ENCODE data around the gene HNRNPH3. TPM values are rescaled to one million over a fixed set of nuclear protein-coding genes. Genes with fewer than 3 reads are reported as not detected.

HNRNPH3 gene
- total RNA-seq, 2 experiments from 2014 or later, result 170 to 171 TPM

DNA sequence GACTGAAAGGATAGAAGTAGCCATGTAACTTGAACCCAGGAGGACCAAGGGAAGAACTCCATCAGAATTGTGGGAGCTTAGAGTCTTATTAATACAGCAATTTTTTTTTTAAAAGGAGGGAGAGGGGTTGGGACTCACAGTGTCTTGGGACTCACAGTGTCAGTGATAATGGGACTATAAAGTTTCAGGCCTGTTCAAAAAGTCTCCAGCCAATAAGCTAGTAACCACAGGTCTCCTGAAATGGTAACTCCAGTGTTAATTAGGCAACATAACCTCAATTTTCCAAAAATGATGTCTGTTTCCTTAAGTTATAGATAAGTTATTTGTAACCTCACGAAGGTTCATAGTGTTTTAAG, 2.4 kb upstream of the HNRNPH3 start:
- CTCF ChIA-PET, result no interaction called here

DNA sequence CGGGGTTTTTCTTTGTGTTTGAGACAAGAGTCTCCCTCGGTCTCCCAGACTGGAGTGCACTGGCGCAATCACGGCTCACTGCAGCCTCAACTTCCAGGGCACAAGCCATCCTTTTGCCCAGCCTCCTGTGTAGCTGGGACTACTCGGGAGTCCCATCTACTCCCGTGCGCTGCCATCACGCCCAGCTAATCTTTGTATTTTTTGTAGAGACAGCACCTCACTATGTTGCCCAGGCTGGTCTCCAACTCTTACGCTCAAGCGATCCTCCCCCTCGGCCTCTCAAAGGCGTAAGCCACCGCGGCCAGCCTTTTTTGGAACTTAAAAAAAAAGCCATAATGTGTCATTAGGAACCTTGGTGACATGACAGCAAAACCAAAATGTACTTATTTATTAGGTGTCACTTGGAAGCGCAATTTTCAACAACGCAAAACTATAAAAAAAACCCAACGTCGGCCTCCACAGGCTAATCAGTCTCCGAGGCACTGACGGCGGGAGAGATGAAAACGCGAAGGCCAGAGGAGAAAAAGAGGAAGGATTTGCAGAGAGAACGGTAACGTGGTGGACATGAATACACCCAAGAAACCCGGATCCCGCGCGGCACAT, 911 bp upstream of the HNRNPH3 start:
- ChIA-PET CTCF (interaction anchor here (0.6 kb wide), 1 partner anchor 111 kb away, joined by 3 read pairs; no protein-coding TSS in a partner anchor), POLR2A (interaction anchor here (0.5 to 1.2 kb wide), 3 partner anchors 76 to 565 kb away, joined by 3 to 7 read pairs (median 4); partner anchors contain the start of gene RUFY2)

More for the DNA sequence above, 2.4 kb upstream of the HNRNPH3 start:
- POLR2A ChIA-PET, result interaction anchor here (0.6 kb wide), 1 partner anchor 254 kb away, joined by 3 read pairs; no protein-coding TSS in a partner anchor

DNA sequence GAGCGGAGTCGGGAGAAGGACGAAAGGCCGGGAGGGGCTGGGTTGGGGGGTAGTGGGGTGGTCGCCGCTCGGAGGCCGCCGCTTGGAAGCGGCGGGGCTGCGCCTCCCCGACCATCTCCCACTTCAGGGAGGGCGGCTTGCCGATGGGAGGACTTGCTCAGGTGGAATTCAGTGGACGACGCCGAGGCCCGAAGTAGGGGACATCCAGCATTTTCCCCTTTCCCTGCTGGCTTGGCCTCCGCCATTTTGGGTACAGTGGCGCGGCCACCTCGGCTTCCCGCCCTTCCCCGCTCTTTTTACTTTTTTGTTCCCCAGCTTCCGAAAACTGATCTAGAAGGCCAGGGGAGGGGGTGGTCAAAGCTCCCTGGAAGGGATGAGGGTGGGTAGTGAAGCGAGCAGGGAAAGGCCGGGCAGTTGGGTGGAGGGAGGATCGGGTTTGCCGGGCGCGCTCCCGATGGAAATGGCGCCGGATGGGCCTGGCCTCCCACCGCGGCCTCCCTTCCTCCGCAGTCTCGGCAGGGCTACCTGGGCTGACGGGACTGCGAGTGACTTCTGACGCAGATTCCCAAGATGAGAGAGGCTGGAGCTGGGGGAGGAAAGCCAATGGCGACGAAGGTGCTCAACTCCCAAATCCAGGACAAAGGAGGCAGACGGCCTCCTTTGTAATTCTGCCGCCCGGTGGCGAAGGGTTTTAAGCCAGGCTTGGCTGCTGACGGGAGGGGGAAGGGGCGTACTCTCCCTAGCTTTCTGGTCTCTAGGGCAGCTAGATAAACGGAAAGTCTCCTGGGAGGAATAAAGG, 594 bp downstream of the HNRNPH3 start, which contains the start of gene PBLD:
PBLD (minus strand) TSS at position 670 of the 799 bp plus-strand sequence. CDS start 26,084 bp downstream, outside the sequence.
- ChIA-PET POLR2A (interaction anchor here (0.5 to 1.4 kb wide), 6 partner anchors 16 to 516 kb away, joined by 3 to 8 read pairs (median 7); partner anchors contain the start of gene HERC4), CTCF (interaction anchor here (1.1 kb wide), 2 partner anchors 17 to 26 kb away, joined by 3 to 4 read pairs; no protein-coding TSS in a partner anchor)

DNA sequence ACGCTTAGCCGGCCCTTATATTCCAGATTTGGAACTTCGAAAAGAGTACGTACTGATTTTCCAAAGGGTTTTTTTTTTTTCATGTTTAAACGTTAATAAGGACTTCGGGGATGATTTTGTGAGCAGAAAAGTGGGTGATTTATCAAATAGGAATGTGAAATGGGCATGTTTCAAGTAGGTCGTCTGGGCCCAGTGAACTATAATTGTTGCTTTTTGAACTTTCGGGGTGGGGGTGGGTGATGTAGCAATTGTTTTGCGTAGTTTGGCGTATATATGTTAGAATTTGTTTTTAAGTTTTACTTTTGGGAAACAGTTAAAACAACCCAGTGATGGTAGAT, 1.2 kb downstream of the HNRNPH3 start:
- POLR2A ChIA-PET, result interaction anchor here (0.7 to 1.4 kb wide), 2 partner anchors 16 to 500 kb away, joined by 3 to 8 read pairs; no protein-coding TSS in a partner anchor
- CTCF ChIA-PET, result interaction anchor here (1.1 kb wide), 2 partner anchors 16 to 25 kb away, joined by 3 to 4 read pairs; no protein-coding TSS in a partner anchor

DNA sequence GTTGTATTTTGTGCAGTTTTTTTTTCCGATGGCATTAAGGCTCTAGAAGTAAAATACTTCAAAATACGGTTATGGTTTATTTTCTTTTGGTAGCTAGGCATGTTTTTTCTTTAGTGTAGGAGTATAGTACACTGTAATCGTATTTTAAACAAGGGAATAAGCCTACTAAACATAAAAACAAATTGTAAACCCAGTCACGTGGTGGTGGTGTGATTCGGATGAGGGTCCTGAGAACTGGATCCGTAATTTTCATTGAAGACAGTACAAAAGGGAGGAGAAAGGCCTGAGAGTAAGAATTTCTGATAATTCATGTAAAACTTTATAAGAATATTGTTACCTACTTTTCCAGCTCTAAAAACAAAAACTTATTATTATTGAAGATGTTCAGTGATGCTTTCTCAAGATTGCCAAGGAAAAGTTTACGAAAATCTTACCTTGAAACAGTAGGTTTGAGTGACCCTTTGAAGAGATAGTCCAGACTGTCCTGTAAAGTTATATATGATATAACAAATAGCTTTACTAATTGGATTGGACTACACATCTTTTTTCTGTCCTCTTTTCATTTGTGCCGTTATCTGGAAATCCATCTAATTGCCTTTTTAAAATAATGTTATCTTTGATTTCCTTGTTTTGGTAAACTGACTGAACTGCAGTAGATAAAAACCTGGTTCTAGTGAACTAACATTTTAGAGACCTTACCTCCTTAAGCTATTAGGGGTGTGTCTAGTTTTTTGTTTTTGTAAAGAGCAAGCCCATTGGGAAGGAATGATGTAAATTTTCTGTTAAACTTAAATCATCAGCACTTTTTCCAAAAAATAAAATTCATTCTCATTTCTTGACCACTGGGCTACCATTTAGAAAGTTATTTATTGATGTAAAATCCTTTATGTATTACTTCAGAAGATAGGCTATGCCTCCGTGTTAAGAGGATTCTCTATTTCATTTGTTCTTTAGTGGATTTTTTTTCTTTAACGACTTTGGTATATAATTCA, 1.9 kb downstream of the HNRNPH3 start:
- POLR2A ChIA-PET, result no interaction called here

DNA sequence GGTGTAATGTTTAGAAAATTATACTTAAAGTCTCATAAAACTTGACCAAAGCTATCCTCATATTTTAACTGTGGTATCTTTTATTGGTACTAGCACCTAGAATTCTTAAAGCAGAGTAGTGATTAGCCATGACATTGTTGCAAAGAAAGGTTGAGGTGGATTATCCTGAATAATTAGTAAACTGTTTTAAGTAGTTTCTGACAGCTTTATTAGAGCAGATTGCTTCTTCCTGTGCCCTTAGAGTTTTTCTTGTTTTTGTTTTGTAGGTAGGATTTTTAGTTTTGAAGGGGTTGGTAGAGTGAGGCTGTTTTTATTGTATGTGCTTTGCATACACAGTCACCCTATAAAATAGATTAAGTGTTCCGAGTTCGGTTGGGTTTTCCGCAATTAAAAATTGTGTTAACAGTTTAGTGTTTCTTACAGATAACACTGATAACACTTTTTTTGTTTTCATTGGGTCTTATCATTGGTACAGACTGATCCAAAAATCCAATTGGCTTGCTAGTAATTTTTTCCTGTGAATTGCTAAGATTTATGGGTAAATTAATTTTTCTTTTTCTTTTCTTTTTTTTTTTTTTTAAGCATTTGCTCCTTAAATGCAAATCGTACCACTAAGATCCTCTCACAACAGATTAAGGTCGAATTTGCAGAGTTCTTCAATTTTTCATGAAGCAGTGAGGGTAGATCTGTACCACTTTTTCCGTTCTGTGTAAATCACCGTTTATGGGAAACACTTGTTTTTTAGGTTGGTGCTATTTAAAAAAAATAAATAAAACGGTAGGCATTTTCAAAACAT, 3.0 kb downstream of the HNRNPH3 start:
- ChIA-PET POLR2A (no interaction called here), CTCF (no interaction called here)

More for the DNA sequence above, 1.9 kb downstream of the HNRNPH3 start:
- CTCF ChIA-PET, result interaction anchor here (1.1 kb wide), 2 partner anchors 15 to 25 kb away, joined by 3 to 4 read pairs; no protein-coding TSS in a partner anchor

DNA sequence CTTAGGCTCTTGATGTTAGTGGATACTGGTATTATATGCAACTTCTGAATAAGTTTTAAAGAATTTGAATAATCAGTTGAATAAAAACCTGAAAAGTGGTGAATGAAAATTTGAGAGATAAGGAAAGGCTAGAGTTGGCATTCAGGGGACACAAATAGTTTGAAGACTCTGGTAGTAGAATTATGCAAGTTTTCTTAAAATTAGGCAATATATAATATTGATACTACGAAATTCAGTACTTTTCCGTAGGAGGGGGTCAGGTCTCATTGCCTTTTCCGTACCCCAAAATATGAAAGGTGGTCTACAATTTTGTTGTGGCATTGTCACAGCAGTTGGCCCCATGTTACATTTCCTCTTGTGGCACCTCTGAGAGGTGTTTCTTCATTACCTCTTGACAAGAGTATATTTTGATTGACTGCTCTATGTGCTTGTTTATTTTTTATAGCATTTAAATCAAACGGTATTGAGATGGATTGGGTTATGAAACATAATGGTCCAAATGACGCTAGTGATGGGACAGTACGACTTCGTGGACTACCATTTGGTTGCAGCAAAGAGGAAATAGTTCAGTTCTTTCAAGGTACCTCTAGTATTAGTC, 5.0 kb downstream of the HNRNPH3 start:
- CTCF ChIA-PET, result no interaction called here
- POLR2A ChIA-PET, result no interaction called here

DNA sequence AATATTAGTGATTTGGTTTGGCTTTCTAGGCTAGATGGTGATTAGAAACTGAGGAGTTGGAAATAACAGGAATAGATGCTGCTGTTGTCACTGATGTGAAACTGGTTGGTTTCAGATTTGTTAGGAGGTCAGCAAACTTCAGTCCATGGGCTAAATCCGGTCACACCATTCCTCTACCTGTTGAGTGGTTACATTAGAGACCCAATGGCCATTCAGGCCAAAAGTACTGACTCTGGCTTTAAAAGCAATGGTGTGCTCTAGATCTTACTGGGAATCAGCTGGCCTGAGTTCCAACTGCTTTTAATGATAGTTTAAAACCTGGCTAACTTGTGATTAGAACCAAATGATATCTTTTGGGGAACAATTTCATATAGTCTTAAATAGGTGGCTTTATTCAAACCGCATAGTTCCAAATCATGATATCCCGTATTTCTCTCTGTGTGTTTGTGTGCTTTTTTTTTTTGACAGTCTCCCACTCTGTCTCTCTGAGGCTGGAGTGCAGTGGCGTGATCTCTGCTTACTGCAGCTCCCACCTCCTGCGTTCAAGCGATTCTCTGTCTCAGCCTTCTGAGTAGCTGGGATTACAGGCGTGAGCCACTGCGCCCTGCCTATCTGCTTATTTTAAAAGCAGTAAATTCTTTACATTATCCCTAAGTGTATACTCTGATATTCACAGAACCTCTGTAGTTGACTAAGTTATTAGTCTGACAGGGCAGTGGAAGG, 8.7 kb downstream of the HNRNPH3 start:
- ChIA-PET POLR2A (interaction anchor here (0.7 kb wide), 1 partner anchor 11 kb away, joined by 3 read pairs; no protein-coding TSS in a partner anchor), CTCF (interaction anchor here (2.3 kb wide), 1 partner anchor 8 kb away, joined by 4 read pairs; no protein-coding TSS in a partner anchor)

DNA sequence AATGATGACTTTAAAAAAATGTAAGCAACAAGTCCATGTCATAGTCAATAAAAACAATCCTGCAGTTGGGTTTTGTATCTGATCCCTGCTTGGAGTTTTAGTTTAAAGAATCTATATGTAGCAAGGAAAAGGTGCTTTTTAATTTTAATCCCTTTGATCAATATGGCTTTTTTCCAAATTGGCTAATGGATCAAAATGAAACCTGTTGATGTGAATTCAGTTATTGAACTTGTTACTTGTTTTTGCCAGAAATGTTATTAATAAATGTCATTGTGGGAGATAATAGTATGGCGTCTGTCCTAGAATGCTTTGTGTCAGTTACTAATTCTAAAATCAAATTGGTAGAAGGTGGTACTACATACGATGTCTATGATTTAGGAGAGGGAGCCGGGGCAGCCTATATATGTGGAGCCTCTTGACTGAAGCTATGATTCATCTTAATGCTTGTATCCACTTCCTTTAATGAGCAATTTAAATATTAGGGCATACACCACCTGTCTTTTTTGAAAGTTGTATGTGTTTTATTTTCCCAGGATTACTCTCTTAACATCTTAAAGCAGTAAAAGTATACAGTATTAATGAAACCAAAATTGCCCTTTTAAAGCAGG, 11.1 kb downstream of the HNRNPH3 start:
- CTCF ChIA-PET, result no interaction called here
- POLR2A ChIA-PET, result interaction anchor here (0.6 kb wide), 1 partner anchor 10 kb away, joined by 3 read pairs; no protein-coding TSS in a partner anchor

DNA sequence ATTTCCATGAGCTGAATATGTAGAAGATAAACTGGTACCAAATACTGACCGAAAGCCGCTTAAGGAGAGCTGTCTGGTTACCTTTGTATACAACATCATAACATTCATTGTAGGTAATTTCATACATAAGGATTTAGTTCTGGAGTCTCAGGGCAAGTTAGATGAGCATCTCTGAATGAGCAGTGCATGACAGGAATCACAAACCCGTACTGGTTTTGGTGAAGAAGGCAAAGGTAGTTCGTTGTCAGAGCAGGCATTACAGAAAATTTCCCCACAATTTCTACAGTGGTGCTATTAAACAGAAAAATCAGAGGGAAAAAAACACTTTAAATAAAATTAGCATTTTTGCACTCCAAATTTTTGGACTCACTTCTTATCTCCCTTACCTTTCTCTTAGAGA, 13.8 kb downstream of the HNRNPH3 start:
- CTCF ChIA-PET, result no interaction called here
- POLR2A ChIA-PET, result interaction anchor here (0.5 kb wide), 1 partner anchor 97 kb away, joined by 3 read pairs; no protein-coding TSS in a partner anchor

DNA sequence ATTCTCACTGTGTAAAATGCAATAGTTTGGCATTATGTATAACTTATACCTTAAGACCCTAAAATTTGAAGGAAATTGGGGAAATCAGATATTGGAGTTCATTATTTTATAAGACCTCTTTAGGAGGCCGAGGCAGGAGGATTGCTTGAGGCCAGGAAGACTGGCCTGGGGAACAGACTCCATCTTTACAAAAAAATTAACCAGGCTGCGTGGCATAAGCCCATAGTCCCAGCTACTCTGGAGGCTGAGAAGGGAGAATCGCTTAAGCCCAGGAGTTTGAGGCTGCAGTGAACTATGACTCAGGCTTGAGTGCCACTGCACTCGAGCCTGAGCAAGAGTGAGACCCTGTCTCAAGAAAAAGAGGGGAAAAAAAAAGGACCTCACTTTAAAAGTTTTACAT, 14.9 kb downstream of the HNRNPH3 start:
- ChIA-PET CTCF (interaction anchor here (1.7 kb wide), 1 partner anchor 57 kb away, joined by 3 read pairs; no protein-coding TSS in a partner anchor), POLR2A (interaction anchor here (0.6 to 0.7 kb wide), 2 partner anchors 116 to 133 kb away, joined by 3 to 6 read pairs; no protein-coding TSS in a partner anchor)

DNA sequence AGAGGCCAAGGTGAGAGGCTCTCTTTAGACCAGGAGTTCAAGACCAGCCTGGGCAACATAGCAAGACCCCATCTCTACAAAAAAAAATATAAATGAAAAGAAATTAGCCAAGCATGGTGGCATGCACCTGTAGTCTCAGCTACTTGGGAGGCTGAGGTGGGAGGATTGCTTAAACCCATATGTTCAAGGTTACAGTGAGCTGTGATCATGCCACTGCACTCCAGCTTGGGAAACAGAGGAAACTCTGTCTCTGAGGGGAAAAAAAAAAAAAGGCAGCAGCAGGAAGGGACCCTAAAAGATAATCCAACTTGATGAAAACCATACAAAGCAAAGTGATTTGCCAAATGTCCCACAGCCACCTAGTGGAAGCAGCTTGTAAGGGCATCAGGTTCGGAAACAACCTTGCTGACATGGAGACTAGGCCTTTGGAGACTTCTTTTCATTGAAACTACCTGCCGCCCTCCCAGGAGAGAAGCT, 16.4 kb downstream of the HNRNPH3 start:
- POLR2A ChIA-PET, result interaction anchor here (1.7 kb wide), 1 partner anchor 16 kb away, joined by 8 read pairs; the partner anchor contains the start of genes HNRNPH3 and PBLD
- CTCF ChIA-PET, result interaction anchor here (0.6 to 2.1 kb wide), 15 partner anchors 9 to 538 kb away, joined by 3 to 8 read pairs (median 3); partner anchors contain the start of genes ATOH7, PBLD and RUFY2

DNA sequence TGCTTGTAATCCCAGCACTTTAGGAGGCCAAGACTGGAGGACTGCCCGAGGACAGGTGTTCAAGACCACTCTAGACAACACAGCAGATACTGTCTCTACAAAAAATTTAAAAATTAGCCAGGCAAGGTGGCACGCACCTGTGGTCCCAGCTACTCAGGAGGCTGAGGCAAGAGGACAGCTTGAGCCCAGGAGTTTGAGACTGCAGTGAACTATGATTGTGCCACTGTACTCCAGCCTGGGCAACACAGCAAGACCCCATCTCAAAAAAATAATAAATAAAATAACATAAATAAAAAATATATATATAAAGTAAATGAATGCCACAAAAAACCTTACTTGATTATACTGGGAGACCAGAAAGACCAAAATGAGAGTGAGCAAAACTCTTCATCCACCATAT, 21.7 kb downstream of the HNRNPH3 start:
- ChIA-PET POLR2A (interaction anchor here (0.7 kb wide), 1 partner anchor 11 kb away, joined by 3 read pairs; no protein-coding TSS in a partner anchor), CTCF (no interaction called here)

DNA sequence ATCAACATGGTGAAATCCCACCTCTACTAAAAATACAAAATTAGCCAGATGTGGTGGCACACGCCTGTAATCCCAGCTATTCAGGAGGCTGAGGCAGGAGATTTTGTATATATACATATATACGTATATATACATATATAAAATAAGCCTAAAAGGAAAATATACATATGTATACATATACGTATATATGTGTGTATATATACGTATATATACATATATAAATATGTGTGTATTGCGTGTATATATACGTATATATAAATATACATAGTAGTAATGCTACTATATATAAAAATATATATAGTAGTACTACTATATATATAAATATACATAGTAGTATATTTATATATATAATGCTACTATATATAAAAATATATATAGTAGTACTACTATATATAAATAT, 27.3 kb downstream of the HNRNPH3 start:
- ChIA-PET POLR2A (interaction anchor here (0.6 kb wide), 1 partner anchor 473 kb away, joined by 9 read pairs; no protein-coding TSS in a partner anchor), CTCF (interaction anchor here (1.6 kb wide), 1 partner anchor 26 kb away, joined by 3 read pairs; the partner anchor contains the start of gene PBLD)

DNA sequence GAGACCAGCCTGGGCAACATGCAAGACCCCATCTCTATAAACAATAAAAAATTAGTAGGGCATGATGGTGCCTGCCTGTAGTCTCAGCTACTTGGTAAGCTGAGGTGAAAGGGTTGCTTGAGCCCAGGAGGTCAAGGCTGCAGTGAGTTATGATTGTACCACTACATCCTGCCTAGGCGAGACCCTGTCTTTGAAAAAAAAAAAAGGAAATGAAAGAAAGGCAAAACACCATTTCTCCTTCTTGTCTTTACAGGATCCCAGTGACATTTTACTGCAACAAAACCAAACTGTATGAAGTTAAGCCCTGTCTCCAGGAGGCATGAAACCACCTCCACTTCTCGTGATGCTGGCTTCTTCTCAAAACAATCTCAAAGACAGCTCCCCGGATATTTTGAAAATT, 30.7 kb downstream of the HNRNPH3 start:
- ChIA-PET POLR2A (no interaction called here), CTCF (no interaction called here)
